Astrocyte (in vitro differentiated cells and primary cell): ENCODE results near the gene EMX2. TPM values are rescaled to one million over a fixed set of nuclear protein-coding genes. Genes with fewer than 3 reads are reported as not detected.

Experiments used
- DNase-seq: peaks from one replicate; pipeline ENCODE4 v3.0.0-alpha.2; 2010; ENCODE audit warnings: low read depth
- FAIRE-seq: peaks from 2 replicates; lab custom pipeline; 2011; peaks lifted over from hg19 to GRCh38; lab: Jason Lieb, UNC
- H2AFZ ChIP-seq: 2 replicates; pipeline ENCODE4 v1.6.0; 2012; ENCODE audit warnings: low read depth, low read length, inconsistent platforms
- H3K27ac ChIP-seq: 2 replicates; pipeline ENCODE4 v1.5.1; 2011; ENCODE audit warnings: low read depth, low read length, inconsistent platforms
- H3K27me3 ChIP-seq: 2 replicates; pipeline ENCODE4 v1.6.0; 2011; ENCODE audit warnings: low read length, inconsistent platforms; ENCODE audit not compliant: insufficient read depth
- H3K36me3 ChIP-seq: 2 replicates; pipeline ENCODE4 v1.5.1; 2011; ENCODE audit warnings: low read length, inconsistent platforms; ENCODE audit not compliant: insufficient read depth
- H3K4me1 ChIP-seq: 2 replicates; pipeline ENCODE4 v1.5.1; 2011; ENCODE audit warnings: low read length, inconsistent platforms; ENCODE audit not compliant: insufficient read depth
- H3K4me2 ChIP-seq: 2 replicates; pipeline ENCODE4 v1.6.0; 2012; ENCODE audit warnings: low read length, inconsistent platforms
- H3K4me3 ChIP-seq: 2 replicates; pipeline ENCODE4 v1.5.1; 2011; ENCODE audit warnings: low read depth, mild to moderate bottlenecking, low read length, inconsistent platforms; ENCODE audit not compliant: insufficient read depth
- H3K79me2 ChIP-seq: 2 replicates; pipeline ENCODE4 v1.6.0; 2012; ENCODE audit warnings: mild to moderate bottlenecking, low read length, inconsistent platforms; ENCODE audit not compliant: insufficient read depth
- H3K9ac ChIP-seq: 2 replicates; pipeline ENCODE4 v1.6.0; 2012; ENCODE audit warnings: mild to moderate bottlenecking, low read length, inconsistent platforms
- H3K9me3 ChIP-seq: 2 replicates; pipeline ENCODE4 v1.5.1; 2012; ENCODE audit warnings: low read depth, mild to moderate bottlenecking, low read length, inconsistent platforms; ENCODE audit not compliant: insufficient read depth
- H4K20me1 ChIP-seq: 2 replicates; pipeline ENCODE4 v1.6.0; 2012; ENCODE audit warnings: low read length, inconsistent platforms; ENCODE audit not compliant: insufficient read depth
- H3K27ac Mint-ChIP-seq: one replicate; pipeline ENCODE4 v1.8.0; 2021; ENCODE audit warnings: mild to moderate bottlenecking, mixed read lengths; ENCODE audit not compliant: unreplicated experiment
- H3K27me3 Mint-ChIP-seq: one replicate; pipeline ENCODE4 v1.8.0; 2021; ENCODE audit warnings: low read depth, mixed read lengths; ENCODE audit not compliant: unreplicated experiment
- H3K36me3 Mint-ChIP-seq: one replicate; pipeline ENCODE4 v1.8.0; 2021; ENCODE audit warnings: low read depth, mixed read lengths; ENCODE audit not compliant: unreplicated experiment
- H3K4me1 Mint-ChIP-seq: one replicate; pipeline ENCODE4 v1.8.0; 2021; ENCODE audit warnings: low read depth, mixed read lengths; ENCODE audit not compliant: unreplicated experiment
- H3K4me3 Mint-ChIP-seq: one replicate; pipeline ENCODE4 v1.8.0; 2021; ENCODE audit warnings: mild to moderate bottlenecking, moderate library complexity, mixed read lengths; ENCODE audit not compliant: unreplicated experiment
- H3K9me3 Mint-ChIP-seq: one replicate; pipeline ENCODE4 v1.8.0; 2021; ENCODE audit warnings: mild to moderate bottlenecking, mixed read lengths; ENCODE audit not compliant: unreplicated experiment
- CTCF ChIP-seq: IDR thresholded peaks from 2 replicates; pipeline ENCODE4 v1.5.1; 2011; ENCODE audit warnings: low read depth, mild to moderate bottlenecking, inconsistent platforms, low read length, moderate library complexity; ENCODE audit not compliant: insufficient read depth
- EZH2 ChIP-seq: IDR thresholded peaks from 2 replicates; pipeline ENCODE4 v1.6.1; 2012; ENCODE audit warnings: mild to moderate bottlenecking, low read length, inconsistent platforms; ENCODE audit not compliant: insufficient read depth
- total RNA-seq: library from RNA; stranded (reverse); gene quantifications from 2 replicates; pipeline ENCODE4 v1.2.1, GENCODE V29; 2021

Gene EMX2
- total RNA-seq, 1 donor from 2014 or later: not detected

GRCh38 chr10:117519879-117520278 is 22.7 kb upstream of the EMX2 start:
- Histone ChIP-seq H3K9ac (no peak overlapping the region), H3K9me3 (no peaks in the 10 kb centered on the region), H3K27ac (no peak overlapping the region), H3K27me3 (no peaks in the 10 kb centered on the region), H3K4me3 (no peak overlapping the region), H3K79me2 (no peaks in the 10 kb centered on the region), H3K4me2 (no peak overlapping the region), H3K4me1 (no peaks in the 10 kb centered on the region), H4K20me1 (no peaks in the 10 kb centered on the region), H3K36me3 (no peaks in the 10 kb centered on the region), H2AFZ (no peak overlapping the region)
- peaks cover 64% of the 10 kb centered on the region for H3K27me3 Mint-ChIP-seq
- H3K9me3 Mint-ChIP-seq: peaks cover 2% of the 10 kb centered on the region
- no peaks in the 10 kb centered on the region for H3K36me3 Mint-ChIP-seq
- no peaks in the 10 kb centered on the region for H3K4me1 Mint-ChIP-seq
- H3K27ac Mint-ChIP-seq: no peak overlapping the region
- TF ChIP-seq CTCF: no peak
- TF ChIP-seq EZH2: no peak
- H3K4me3 Mint-ChIP-seq: no peak overlapping the region
- FAIRE-seq (no peak), DNase-seq (no peak)

- H3K9ac ChIP-seq: no peak overlapping the region
- H3K27ac Mint-ChIP-seq: no peak overlapping the region
- H4K20me1 ChIP-seq: no peaks in the 10 kb centered on the region
- FAIRE-seq: no peak
- H3K4me1 Mint-ChIP-seq: peaks cover 2% of the 10 kb centered on the region
- no peak overlapping the region for H3K4me3 ChIP-seq
- no peaks in the 10 kb centered on the region for H3K36me3 Mint-ChIP-seq
- no peak overlapping the region for H3K4me2 ChIP-seq
- peaks cover 77% of the 10 kb centered on the region for H3K27me3 Mint-ChIP-seq
- no peak for DNase-seq
- no peaks in the 10 kb centered on the region for H3K4me1 ChIP-seq
- peaks cover 53% of the 10 kb centered on the region for H3K27me3 ChIP-seq
- H3K4me3 Mint-ChIP-seq: no peak overlapping the region
- H3K79me2 ChIP-seq: peaks cover 9% of the 10 kb centered on the region
- peaks cover 8% of the 10 kb centered on the region for H3K9me3 Mint-ChIP-seq
- no peaks in the 10 kb centered on the region for H3K36me3 ChIP-seq
- TF ChIP-seq CTCF (no peak), EZH2 (no peak)
- H3K27ac ChIP-seq: no peak overlapping the region
- peaks cover 2% of the 10 kb centered on the region for H3K9me3 ChIP-seq
- H2AFZ ChIP-seq: no peak overlapping the region
These were observed 11.8 kb upstream of the EMX2 start for GRCh38 chr10:117530791-117531190.

GRCh38 chr10:117531371-117532002 is 11.1 kb upstream of the EMX2 start:
- H3K4me2 ChIP-seq: no peak overlapping the region
- peaks cover 60% of the 10 kb centered on the region for H3K27me3 ChIP-seq
- no peak overlapping the region for H2AFZ ChIP-seq
- Mint-ChIP-seq H3K4me3 (no peak overlapping the region), H3K9me3 (peaks cover 8% of the 10 kb centered on the region), H3K27ac (no peak overlapping the region), H3K4me1 (peaks cover 2% of the 10 kb centered on the region), H3K27me3 (peaks cover 79% of the 10 kb centered on the region), H3K36me3 (no peaks in the 10 kb centered on the region)
- DNase-seq: no peak
- no peak overlapping the region for H3K4me3 ChIP-seq
- H3K79me2 ChIP-seq: peaks cover 9% of the 10 kb centered on the region
- no peak overlapping the region for H3K9ac ChIP-seq
- no peaks in the 10 kb centered on the region for H3K4me1 ChIP-seq
- no peak for FAIRE-seq
- no peak overlapping the region for H3K27ac ChIP-seq
- H3K36me3 ChIP-seq: no peaks in the 10 kb centered on the region
- H4K20me1 ChIP-seq: no peaks in the 10 kb centered on the region
- H3K9me3 ChIP-seq: peaks cover 2% of the 10 kb centered on the region
- TF ChIP-seq EZH2 (no peak), CTCF (no peak)
